Chondrocyte (in vitro differentiated cells): ENCODE measurements around the gene TTC3. TPM values are rescaled to one million over a fixed set of nuclear protein-coding genes. Genes with fewer than 3 reads are reported as not detected.
A peak's percentile ranks its signal among the peaks of the same experiment; 100 is the strongest.

Experiments
- DNase-seq: peaks from one replicate; pipeline ENCODE4 v3.0.0; 2021; ENCODE audit warnings: mixed read lengths, low spot score
- H3K27ac Mint-ChIP-seq: one replicate; pipeline ENCODE4 v1.8.0; 2021; ENCODE audit warnings: mild to moderate bottlenecking, moderate library complexity, mixed read lengths; ENCODE audit not compliant: unreplicated experiment
- H3K27me3 Mint-ChIP-seq: 2 replicates; pipeline ENCODE4 v1.8.0; 2021; ENCODE audit warnings: low read depth, mixed read lengths
- H3K36me3 Mint-ChIP-seq: 2 replicates; pipeline ENCODE4 v1.8.0; 2021; ENCODE audit warnings: low read depth, mixed read lengths
- H3K4me1 Mint-ChIP-seq: 2 replicates; pipeline ENCODE4 v1.8.0; 2021; ENCODE audit warnings: low read depth, mild to moderate bottlenecking, mixed read lengths
- H3K4me3 Mint-ChIP-seq: one replicate; pipeline ENCODE4 v1.8.0; 2021; ENCODE audit warnings: mild to moderate bottlenecking, moderate library complexity, mixed read lengths; ENCODE audit not compliant: unreplicated experiment
- H3K9me3 Mint-ChIP-seq: 2 replicates; pipeline ENCODE4 v1.8.0; 2021; ENCODE audit warnings: low read depth, mixed read lengths
- CTCF ChIP-seq: fragments of 200-600 bp; sonication (generic); IDR thresholded peaks from 2 replicates; pipeline ENCODE4 v1.5.0; 2021; ENCODE audit warnings: antibody characterized with exemption, mild to moderate bottlenecking, moderate library complexity
- total RNA-seq: library from RNA; stranded (reverse); gene quantifications from 3 replicates; pipeline ENCODE4 v1.2.1, GENCODE V29; 2021

The TTC3 gene
- total RNA-seq, 1 donor from 2014 or later: 258 TPM

- H3K27ac Mint-ChIP-seq: peak overlapping the region; percentile 45
- TF ChIP-seq CTCF: peak; percentile 14
- no peaks in the 10 kb centered on the region for H3K27me3 Mint-ChIP-seq
- peaks cover 9% of the 10 kb centered on the region for H3K36me3 Mint-ChIP-seq
- no peak for DNase-seq
- H3K9me3 Mint-ChIP-seq: no peaks in the 10 kb centered on the region
- no peak overlapping the region for H3K4me3 Mint-ChIP-seq
- peaks cover 12% of the 10 kb centered on the region for H3K4me1 Mint-ChIP-seq
Observed at GRCh38 chr21:37119421-37120218, 46.6 kb downstream of the TTC3 start.

GRCh38 chr21:37128076-37128475, 55.0 kb downstream of the TTC3 start:
- Mint-ChIP-seq H3K27me3 (no peaks in the 10 kb centered on the region), H3K9me3 (no peaks in the 10 kb centered on the region), H3K4me1 (peaks cover 7% of the 10 kb centered on the region), H3K36me3 (peaks cover 38% of the 10 kb centered on the region), H3K27ac (peak overlapping the region; percentile 32), H3K4me3 (no peak overlapping the region)
- DNase-seq: no peak
- no peak for TF ChIP-seq CTCF

- H3K27ac Mint-ChIP-seq: no peak overlapping the region
- H3K4me1 Mint-ChIP-seq: peaks cover 7% of the 10 kb centered on the region
- H3K9me3 Mint-ChIP-seq: no peaks in the 10 kb centered on the region
- no peak overlapping the region for H3K4me3 Mint-ChIP-seq
- no peak for DNase-seq
- peaks cover 45% of the 10 kb centered on the region for H3K36me3 Mint-ChIP-seq
- no peak for TF ChIP-seq CTCF
- H3K27me3 Mint-ChIP-seq: no peaks in the 10 kb centered on the region
Observed at GRCh38 chr21:37130971-37131370, 57.9 kb downstream of the TTC3 start.

- Mint-ChIP-seq H3K27ac (no peak overlapping the region), H3K4me3 (no peak overlapping the region), H3K27me3 (no peaks in the 10 kb centered on the region)
Observed at GRCh38 chr21:37136261-37136660, 63.2 kb downstream of the TTC3 start.

GRCh38 chr21:37136744-37137143, 63.7 kb downstream of the TTC3 start:
- no peak for TF ChIP-seq CTCF
- Mint-ChIP-seq H3K36me3 (peaks cover 43% of the 10 kb centered on the region), H3K4me1 (peaks cover 20% of the 10 kb centered on the region), H3K9me3 (peaks cover 7% of the 10 kb centered on the region), H3K4me3 (no peak overlapping the region), H3K27me3 (no peaks in the 10 kb centered on the region), H3K27ac (no peak overlapping the region)
- no peak for DNase-seq

More at GRCh38 chr21:37136261-37136660, 63.2 kb downstream of the TTC3 start:
- peaks cover 20% of the 10 kb centered on the region for H3K4me1 Mint-ChIP-seq
- TF ChIP-seq CTCF: no peak
- peaks cover 43% of the 10 kb centered on the region for H3K36me3 Mint-ChIP-seq
- DNase-seq: no peak
- peaks cover 7% of the 10 kb centered on the region for H3K9me3 Mint-ChIP-seq
